GM12891 (cell line): ENCODE data around the gene ZNF446.
"Not testable (repeated sequence)": the region's sequence is repeated elsewhere in the genome, so short reads cannot be mapped to it uniquely, and the experiment has no call there.

ENCODE experiments used
- POLR2AphosphoS5 ChIP-seq: IDR thresholded peaks from 2 replicates; pipeline ENCODE4 v1.6.1; 2011; ENCODE audit warnings: low read depth, low read length, control low read depth
- SPI1 ChIP-seq: IDR thresholded peaks from 2 replicates; pipeline ENCODE4 v1.6.1; 2011; ENCODE audit warnings: low read depth, low read length, control low read depth

DNA sequence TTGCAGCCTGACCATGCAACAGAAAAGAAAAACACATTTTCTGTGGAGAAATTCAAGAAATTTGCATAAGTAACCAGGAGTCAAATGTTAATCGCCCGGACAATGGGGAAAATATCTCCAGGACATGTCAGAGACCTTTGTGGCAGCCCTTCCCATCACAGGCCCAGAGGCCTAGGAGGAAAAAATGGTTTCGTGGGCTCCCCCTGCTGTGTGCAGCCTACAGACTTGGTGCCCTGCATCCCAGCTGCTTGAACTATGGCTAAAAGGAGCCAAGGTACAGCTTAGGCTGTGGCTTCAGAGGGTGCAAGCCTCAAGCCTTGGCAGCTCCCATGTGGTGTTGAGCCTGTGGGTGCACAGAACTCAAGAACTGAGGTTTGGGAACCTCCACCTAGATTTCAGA lies 27.3 kb upstream of the ZNF446 start:
- not testable (repeated sequence) for TF ChIP-seq POLR2AphosphoS5, SPI1
